HG02840 (cell line): Measurements from ENCODE around the gene WDR54.

Source experiments
- ATAC-seq: cut with Tn5 transposase; IDR thresholded peaks from one replicate; pipeline ENCODE4 v1.9.1; 2021; ENCODE audit warnings: mild to moderate bottlenecking, moderate library complexity, moderate number of reproducible peaks; ENCODE audit not compliant: unreplicated experiment, low FRiP score

Gene WDR54

GRCh38 chr2:74474481-74474880 lies 53.0 kb downstream of the WDR54 start:
- no peak for ATAC-seq

GRCh38 chr2:74474899-74475298 lies 53.4 kb downstream of the WDR54 start:
- ATAC-seq = no peak
